HG02970 (cell line): Measurements from ENCODE around the gene CAPN8.
"Not testable (repeated sequence)": the region's sequence is repeated elsewhere in the genome, so short reads cannot be mapped to it uniquely, and the experiment has no call there.

Experiments
- ATAC-seq: cut with Tn5 transposase; IDR thresholded peaks from one replicate; pipeline ENCODE4 v1.9.1; 2021; ENCODE audit warnings: mild to moderate bottlenecking, moderate library complexity, moderate number of reproducible peaks; ENCODE audit not compliant: unreplicated experiment, low FRiP score

Gene CAPN8

GRCh38 chr1:223534677-223535076 is 130.8 kb downstream of the CAPN8 start:
- ATAC-seq, result no peak

- ATAC-seq, result no peak
These were observed 131.8 kb downstream of the CAPN8 start for GRCh38 chr1:223533708-223534107.

GRCh38 chr1:223531742-223532341 is 133.7 kb downstream of the CAPN8 start:
- no peak for ATAC-seq

GRCh38 chr1:223525957-223526356 is 139.5 kb downstream of the CAPN8 start:
- no peak for ATAC-seq

- ATAC-seq, result no peak
These were observed 140.0 kb downstream of the CAPN8 start for GRCh38 chr1:223525546-223525945.

GRCh38 chr1:223524930-223525451 is 140.5 kb downstream of the CAPN8 start:
- ATAC-seq, result no peak

- ATAC-seq, result no peak
These were observed 144.4 kb downstream of the CAPN8 start for GRCh38 chr1:223521150-223521549.

GRCh38 chr1:223520200-223520599 is 145.3 kb downstream of the CAPN8 start:
- ATAC-seq, result no peak

GRCh38 chr1:223519116-223519515 is 146.4 kb downstream of the CAPN8 start:
- ATAC-seq, result no peak

GRCh38 chr1:223518553-223518952 is 146.9 kb downstream of the CAPN8 start:
- ATAC-seq, result not testable (repeated sequence)

GRCh38 chr1:223515926-223516325 is 149.6 kb downstream of the CAPN8 start:
- ATAC-seq, result no peak

- ATAC-seq, result no peak
These were observed 150.1 kb downstream of the CAPN8 start for GRCh38 chr1:223515421-223515820.

- no peak for ATAC-seq
These were observed 150.9 kb downstream of the CAPN8 start for GRCh38 chr1:223514644-223515043.

GRCh38 chr1:223513309-223513708 is 152.2 kb downstream of the CAPN8 start:
- no peak for ATAC-seq

- no peak for ATAC-seq
These were observed 153.4 kb downstream of the CAPN8 start for GRCh38 chr1:223512057-223512456.

GRCh38 chr1:223508796-223509195 is 156.7 kb downstream of the CAPN8 start:
- no peak for ATAC-seq

GRCh38 chr1:223504741-223505140 is 160.8 kb downstream of the CAPN8 start:
- ATAC-seq, result no peak

GRCh38 chr1:223503348-223503747 is 162.2 kb downstream of the CAPN8 start:
- ATAC-seq, result no peak

GRCh38 chr1:223500560-223501425 is 164.7 kb downstream of the CAPN8 start:
- no peak for ATAC-seq

- ATAC-seq, result no peak
These were observed 168.6 kb downstream of the CAPN8 start for GRCh38 chr1:223496883-223497282.

- ATAC-seq, result no peak
These were observed 170.4 kb downstream of the CAPN8 start for GRCh38 chr1:223494926-223495645.
